ENCODE measurements around the gene PAEP.

- TF ChIP-seq FOXM1 (IDR thresholded peaks at IDR 0.05; ENCODE audit: borderline replicate concordance) = no peak
- no peak for TF ChIP-seq SP1 (IDR thresholded peaks at IDR 0.05)
- TF ChIP-seq BHLHE40 (IDR thresholded peaks at IDR 0.05; ENCODE audit: borderline replicate concordance) = no peak
- TF ChIP-seq ARNT (IDR thresholded peaks at IDR 0.05) = no peak
- no peak for TF ChIP-seq TARDBP (IDR thresholded peaks at IDR 0.05)
- no peak for TF ChIP-seq ELF4 (IDR thresholded peaks at IDR 0.05)
Observed at GRCh38 chr9:135592331-135592590, 30.7 kb downstream of the PAEP start.

Measured in HEK293T (cell line).